Endothelial cell (in vitro differentiated cells): ENCODE data around the gene PCAT6. TPM values are rescaled to one million over a fixed set of nuclear protein-coding genes. Genes with fewer than 3 reads are reported as not detected.

Experiments used
- DNase-seq: peaks from one replicate; pipeline ENCODE4 v3.0.0; 2021; ENCODE audit warnings: low spot score
- H3K27ac Mint-ChIP-seq: one replicate; pipeline ENCODE4 v1.8.0; 2021; ENCODE audit warnings: mixed read lengths, inconsistent platforms; ENCODE audit not compliant: unreplicated experiment
- H3K27me3 Mint-ChIP-seq: one replicate; pipeline ENCODE4 v1.8.0; 2021; ENCODE audit warnings: mild to moderate bottlenecking, moderate library complexity, mixed read lengths, inconsistent platforms; ENCODE audit not compliant: unreplicated experiment
- H3K36me3 Mint-ChIP-seq: one replicate; pipeline ENCODE4 v1.8.0; 2021; ENCODE audit warnings: mild to moderate bottlenecking, low read depth, mixed read lengths, inconsistent platforms; ENCODE audit not compliant: unreplicated experiment
- H3K4me1 Mint-ChIP-seq: one replicate; pipeline ENCODE4 v1.8.0; 2021; ENCODE audit warnings: mild to moderate bottlenecking, mixed read lengths, inconsistent platforms; ENCODE audit not compliant: unreplicated experiment
- H3K4me3 Mint-ChIP-seq: one replicate; pipeline ENCODE4 v1.8.0; 2021; ENCODE audit warnings: mild to moderate bottlenecking, mixed read lengths, inconsistent platforms; ENCODE audit not compliant: unreplicated experiment
- H3K9me3 Mint-ChIP-seq: one replicate; pipeline ENCODE4 v1.8.0; 2021; ENCODE audit warnings: mixed read lengths, inconsistent platforms; ENCODE audit not compliant: unreplicated experiment
- total RNA-seq: library from RNA; stranded (reverse); fragmentation: NEBNext Ultra II Directional; extraction: Animal tissue kit (Norgen Biotek cat#: 25700); gene quantifications from one replicate; pipeline ENCODE4 v1.2.1, GENCODE V29; 2021; ENCODE audit not compliant: unreplicated experiment
- TF ChIP-seq, protein P1 (sequence below): fragments of 200-600 bp; sonication (generic); IDR thresholded peaks from one replicate; pipeline ENCODE4 v1.5.0; 2021; ENCODE audit warnings: antibody characterized with exemption; ENCODE audit not compliant: unreplicated experiment

PCAT6 gene
- total RNA-seq, 1 donor from 2014 or later: 2.0 TPM

DNA sequence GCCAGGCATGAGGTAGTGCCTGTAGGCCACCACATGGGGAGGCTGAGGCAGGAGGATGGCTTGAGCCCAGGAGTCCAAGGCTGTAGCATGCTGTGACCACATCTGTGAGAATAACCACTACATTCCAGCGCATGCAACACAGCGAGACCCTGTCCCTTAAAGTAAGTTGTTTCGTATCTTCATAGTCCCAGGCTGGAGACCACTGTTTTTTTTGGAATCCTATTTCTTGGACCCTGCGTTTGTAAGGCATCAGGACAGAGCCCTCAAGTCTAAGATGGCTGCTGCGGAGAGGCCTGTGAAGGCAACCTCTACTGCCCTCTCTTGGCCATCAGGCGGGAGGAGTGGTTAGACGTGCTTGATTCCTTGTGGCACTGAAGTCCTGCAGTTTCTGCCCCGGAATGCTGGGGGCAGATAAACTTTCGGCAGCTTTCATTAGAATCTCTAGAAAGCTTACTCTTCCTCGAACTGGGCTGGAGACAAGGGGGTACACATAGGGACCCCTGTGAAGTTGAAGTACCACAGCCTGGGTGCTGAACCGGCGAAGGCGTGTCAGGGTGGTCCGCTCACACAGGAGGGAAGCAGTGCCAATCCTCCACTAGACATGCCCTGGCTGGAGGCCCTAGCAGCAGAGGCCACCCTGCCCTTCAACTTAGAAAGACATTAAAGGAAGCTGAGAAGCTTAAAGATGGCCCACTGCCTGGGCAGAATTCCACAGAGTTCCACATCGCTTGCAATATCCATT is 41.6 kb downstream of the PCAT6 start:
- Mint-ChIP-seq H3K27ac (no peak overlapping the region), H3K4me1 (no peaks in the 10 kb centered on the region), H3K9me3 (no peaks in the 10 kb centered on the region), H3K4me3 (no peak overlapping the region), H3K36me3 (peaks cover 8% of the 10 kb centered on the region), H3K27me3 (peaks cover 6% of the 10 kb centered on the region)
- TF ChIP-seq, protein P1, sequence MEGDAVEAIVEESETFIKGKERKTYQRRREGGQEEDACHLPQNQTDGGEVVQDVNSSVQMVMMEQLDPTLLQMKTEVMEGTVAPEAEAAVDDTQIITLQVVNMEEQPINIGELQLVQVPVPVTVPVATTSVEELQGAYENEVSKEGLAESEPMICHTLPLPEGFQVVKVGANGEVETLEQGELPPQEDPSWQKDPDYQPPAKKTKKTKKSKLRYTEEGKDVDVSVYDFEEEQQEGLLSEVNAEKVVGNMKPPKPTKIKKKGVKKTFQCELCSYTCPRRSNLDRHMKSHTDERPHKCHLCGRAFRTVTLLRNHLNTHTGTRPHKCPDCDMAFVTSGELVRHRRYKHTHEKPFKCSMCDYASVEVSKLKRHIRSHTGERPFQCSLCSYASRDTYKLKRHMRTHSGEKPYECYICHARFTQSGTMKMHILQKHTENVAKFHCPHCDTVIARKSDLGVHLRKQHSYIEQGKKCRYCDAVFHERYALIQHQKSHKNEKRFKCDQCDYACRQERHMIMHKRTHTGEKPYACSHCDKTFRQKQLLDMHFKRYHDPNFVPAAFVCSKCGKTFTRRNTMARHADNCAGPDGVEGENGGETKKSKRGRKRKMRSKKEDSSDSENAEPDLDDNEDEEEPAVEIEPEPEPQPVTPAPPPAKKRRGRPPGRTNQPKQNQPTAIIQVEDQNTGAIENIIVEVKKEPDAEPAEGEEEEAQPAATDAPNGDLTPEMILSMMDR: peak; percentile 58
- peak; percentile 67 for DNase-seq

DNA sequence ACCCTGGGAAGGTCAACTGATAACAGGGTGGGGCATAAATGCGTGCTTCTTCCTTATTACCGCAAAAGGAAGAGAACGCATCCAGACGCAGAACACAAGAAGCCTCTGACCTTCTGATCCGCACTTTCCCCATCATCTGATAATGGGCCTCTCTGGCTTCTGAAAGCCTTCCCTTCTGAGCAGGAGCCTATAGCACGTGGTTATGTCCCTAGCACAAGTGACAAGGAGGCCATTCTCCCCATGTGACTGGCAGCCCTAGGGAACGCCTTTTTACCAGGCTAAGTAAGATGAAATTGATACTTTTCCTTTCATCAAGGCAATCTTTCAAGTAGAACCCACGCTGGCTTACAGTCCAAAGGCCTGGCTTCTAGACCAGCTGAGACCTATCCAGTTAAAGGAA is 44.0 kb downstream of the PCAT6 start:
- Mint-ChIP-seq H3K27me3 (peaks cover 5% of the 10 kb centered on the region), H3K4me3 (no peak overlapping the region), H3K27ac (no peak overlapping the region), H3K4me1 (peaks cover 6% of the 10 kb centered on the region), H3K9me3 (no peaks in the 10 kb centered on the region), H3K36me3 (peaks cover 8% of the 10 kb centered on the region)
- TF ChIP-seq, protein P1: no peak
- DNase-seq: no peak

DNA sequence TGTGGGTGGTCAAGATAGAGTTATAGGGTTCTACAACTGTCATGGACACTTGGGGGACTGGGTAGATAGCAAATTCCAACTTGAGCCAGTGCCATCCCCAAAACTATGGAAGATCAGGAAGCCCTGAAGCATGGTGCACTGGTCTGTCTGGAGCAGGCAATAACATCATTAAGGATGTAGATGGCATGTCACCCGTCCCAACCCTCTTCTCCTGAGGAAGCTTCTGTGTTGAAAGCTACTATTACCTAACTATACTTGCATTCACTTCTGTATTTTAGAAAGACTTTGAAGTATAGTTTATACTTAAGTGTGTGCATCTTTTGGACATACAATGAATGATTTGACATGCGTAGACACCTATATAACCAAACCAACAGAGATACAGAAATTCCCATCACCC is 45.3 kb downstream of the PCAT6 start:
- H3K36me3 Mint-ChIP-seq: peaks cover 8% of the 10 kb centered on the region
- peaks cover 9% of the 10 kb centered on the region for H3K4me1 Mint-ChIP-seq
- TF ChIP-seq, protein P1: no peak
- H3K4me3 Mint-ChIP-seq: no peak overlapping the region
- H3K27ac Mint-ChIP-seq: no peak overlapping the region
- DNase-seq: no peak
- peaks cover 4% of the 10 kb centered on the region for H3K27me3 Mint-ChIP-seq
- H3K9me3 Mint-ChIP-seq: no peaks in the 10 kb centered on the region

DNA sequence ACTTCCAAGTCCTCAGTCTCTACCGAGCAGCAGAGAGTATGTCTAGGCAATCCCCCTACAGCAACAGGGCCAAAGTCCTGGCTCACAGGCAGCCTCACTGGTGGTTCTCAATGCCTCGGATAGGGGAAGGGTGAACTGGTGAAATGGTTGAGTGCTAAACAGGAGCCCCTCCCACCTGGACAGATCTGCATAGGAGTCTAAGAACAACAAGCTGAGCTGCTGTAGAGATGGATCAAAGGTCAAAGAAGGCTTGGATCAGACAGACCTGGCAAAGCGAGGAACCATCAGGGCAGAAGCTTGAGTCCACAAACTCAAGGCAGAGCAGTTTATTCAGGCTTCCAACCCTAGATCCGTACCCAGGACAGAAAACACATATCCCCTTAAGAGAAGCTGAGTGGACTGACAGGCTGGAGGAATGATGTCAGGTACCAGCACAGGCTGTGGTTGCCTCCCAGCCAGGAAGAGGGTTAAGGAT is 46.4 kb downstream of the PCAT6 start:
- no peak overlapping the region for H3K4me3 Mint-ChIP-seq
- H3K36me3 Mint-ChIP-seq: peaks cover 14% of the 10 kb centered on the region
- peaks cover 15% of the 10 kb centered on the region for H3K4me1 Mint-ChIP-seq
- no peaks in the 10 kb centered on the region for H3K9me3 Mint-ChIP-seq
- DNase-seq: no peak
- no peak overlapping the region for H3K27ac Mint-ChIP-seq
- peaks cover 8% of the 10 kb centered on the region for H3K27me3 Mint-ChIP-seq
- TF ChIP-seq, protein P1: no peak

DNA sequence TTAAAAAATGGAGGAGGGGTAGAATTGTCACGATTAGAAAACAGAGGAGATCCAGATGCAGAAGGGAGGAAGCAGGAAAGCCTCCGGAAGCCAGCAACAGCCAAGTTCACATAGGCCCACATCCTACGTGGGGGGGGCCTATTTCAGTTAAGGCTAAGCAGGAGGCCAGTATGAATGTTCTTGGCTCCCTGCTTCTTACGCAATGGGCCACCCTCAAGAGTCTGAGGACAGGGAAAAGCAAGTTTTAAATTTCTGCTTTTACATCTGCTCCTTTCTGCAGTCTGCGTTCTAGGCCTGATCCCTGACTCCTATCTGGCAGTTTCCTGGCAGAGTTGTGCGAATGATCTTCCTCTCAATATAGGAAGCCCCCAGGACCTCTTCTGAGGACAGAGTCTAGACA is 47.6 kb downstream of the PCAT6 start:
- peaks cover 16% of the 10 kb centered on the region for H3K4me1 Mint-ChIP-seq
- TF ChIP-seq, protein P1: no peak
- H3K36me3 Mint-ChIP-seq: peaks cover 16% of the 10 kb centered on the region
- H3K27ac Mint-ChIP-seq: peak overlapping the region; percentile 12
- DNase-seq: no peak
- no peaks in the 10 kb centered on the region for H3K9me3 Mint-ChIP-seq
- H3K4me3 Mint-ChIP-seq: no peak overlapping the region
- H3K27me3 Mint-ChIP-seq: peaks cover 6% of the 10 kb centered on the region
